ENCODE measurements around the gene PRSS2. TPM values are rescaled to one million over a fixed set of nuclear protein-coding genes. Genes with fewer than 3 reads are reported as not detected.
A peak's percentile ranks its signal among the peaks of the same experiment; 100 is the strongest.
"Not testable (repeated sequence)": the region's sequence is repeated elsewhere in the genome, so short reads cannot be mapped to it uniquely, and the experiment has no call there.

Gene PRSS2
- polyA plus RNA-seq, 3 donors, result not detected

GRCh38 chr7:142773937-142774744, 3.4 kb downstream of the PRSS2 start:
- no peak overlapping the region for H3K4me3 Mint-ChIP-seq
- peak overlapping the region in 3 of 7 donors; percentile 31 to 65 (median 33) for H3K27ac Mint-ChIP-seq
- no peak overlapping the region for H3K9ac ChIP-seq (ENCODE audit: insufficient read depth, low read length, poor library complexity, severe bottlenecking)

GRCh38 chr7:142774826-142775225, 4.1 kb downstream of the PRSS2 start:
- no peak for TF ChIP-seq CTCF (IDR thresholded peaks at IDR 0.05)
- no peaks in the 10 kb centered on the region for H4K20me1 ChIP-seq (ENCODE audit: insufficient read depth, low read length)
- H3K4me2 ChIP-seq (replicated peaks; ENCODE audit: extremely low read depth, low read length, poor library complexity, severe bottlenecking), result no peak overlapping the region
- no peaks in the 10 kb centered on the region for H3K36me3 ChIP-seq (replicated peaks in 1 of 2; ENCODE audit: control insufficient read depth in 1 of 2, insufficient read depth in 2 of 2, low read length in 2 of 2)
- Mint-ChIP-seq H3K4me1 (no peaks in the 10 kb centered on the region), H3K9me3 (peaks cover 0 to 3% (median 0%) of the 10 kb centered on the region in 7 donors), H3K27ac (peak overlapping the region in 1 of 7 donors; percentile 17), H3K27me3 (ENCODE audit: low read depth in 3 of 3) (peaks cover 5% of the 10 kb centered on the region in 3 donors), H3K4me3 (no peak overlapping the region), H3K36me3 (no peaks in the 10 kb centered on the region)
- no peak for DNase-seq
- H3K9me3 ChIP-seq (replicated peaks in 1 of 2; ENCODE audit: control insufficient read depth in 1 of 2, insufficient read depth in 1 of 2, low read length in 2 of 2), result no peaks in the 10 kb centered on the region
- no peaks in the 10 kb centered on the region for H3K4me1 ChIP-seq (ENCODE audit: control insufficient read depth in 1 of 2, insufficient read depth in 2 of 2, low read length in 2 of 2)
- H3K27me3 ChIP-seq (ENCODE audit: control insufficient read depth in 2 of 2, insufficient read depth in 2 of 2, low read length in 2 of 2), result no peaks in the 10 kb centered on the region
- no peak overlapping the region for H3K9ac ChIP-seq (ENCODE audit: insufficient read depth, low read length, poor library complexity, severe bottlenecking)
- no peak overlapping the region for H2AFZ ChIP-seq (ENCODE audit: insufficient read depth, low read depth, low read length, poor library complexity, severe bottlenecking)
- no peak overlapping the region for H3K4me3 ChIP-seq (replicated peaks in 1 of 3; ENCODE audit: low read depth in 2 of 3, low read length in 3 of 3)
- no peak overlapping the region for H3K27ac ChIP-seq (ENCODE audit: low read depth in 1 of 2, low read length in 2 of 2)
- H3K79me2 ChIP-seq (ENCODE audit: insufficient read depth, low read length), result no peaks in the 10 kb centered on the region
- 63% methylated on average over 6 of the region's 8 CpGs for WGBS (ENCODE audit: insufficient coverage)
- intact Hi-C loops (cut with micrococcal nuclease), result no loop called here

More at GRCh38 chr7:142773937-142774744, 3.4 kb downstream of the PRSS2 start:
- no peaks in the 10 kb centered on the region for H4K20me1 ChIP-seq (ENCODE audit: insufficient read depth, low read length)
- H3K4me1 Mint-ChIP-seq, result no peaks in the 10 kb centered on the region
- intact Hi-C loops (cut with micrococcal nuclease), result no loop called here
- H3K36me3 Mint-ChIP-seq, result no peaks in the 10 kb centered on the region
- H3K4me1 ChIP-seq (ENCODE audit: control insufficient read depth in 1 of 2, insufficient read depth in 2 of 2, low read length in 2 of 2), result no peaks in the 10 kb centered on the region
- H3K27me3 ChIP-seq (ENCODE audit: control insufficient read depth in 2 of 2, insufficient read depth in 2 of 2, low read length in 2 of 2), result no peaks in the 10 kb centered on the region
- H3K27ac ChIP-seq (ENCODE audit: low read depth in 1 of 2, low read length in 2 of 2), result no peak overlapping the region
- H3K36me3 ChIP-seq (replicated peaks in 1 of 2; ENCODE audit: control insufficient read depth in 1 of 2, insufficient read depth in 2 of 2, low read length in 2 of 2), result no peaks in the 10 kb centered on the region
- H3K4me3 ChIP-seq (replicated peaks in 1 of 3; ENCODE audit: low read depth in 2 of 3, low read length in 3 of 3), result no peak overlapping the region
- H3K4me2 ChIP-seq (replicated peaks; ENCODE audit: extremely low read depth, low read length, poor library complexity, severe bottlenecking), result no peak overlapping the region
- DNase-seq, result no peak
- no peak for TF ChIP-seq CTCF (IDR thresholded peaks at IDR 0.05)
- H3K79me2 ChIP-seq (ENCODE audit: insufficient read depth, low read length), result no peaks in the 10 kb centered on the region
- no peak overlapping the region for H2AFZ ChIP-seq (ENCODE audit: insufficient read depth, low read depth, low read length, poor library complexity, severe bottlenecking)
- 33% methylated on average over 1 of the region's 4 CpGs for WGBS (ENCODE audit: insufficient coverage)
- H3K9me3 ChIP-seq (replicated peaks in 1 of 2; ENCODE audit: control insufficient read depth in 1 of 2, insufficient read depth in 1 of 2, low read length in 2 of 2), result no peaks in the 10 kb centered on the region
- peaks cover 0 to 3% (median 0%) of the 10 kb centered on the region in 7 donors for H3K9me3 Mint-ChIP-seq
- H3K27me3 Mint-ChIP-seq (ENCODE audit: low read depth in 3 of 3), result peaks cover 5 to 8% (median 5%) of the 10 kb centered on the region in 3 donors

DNA sequence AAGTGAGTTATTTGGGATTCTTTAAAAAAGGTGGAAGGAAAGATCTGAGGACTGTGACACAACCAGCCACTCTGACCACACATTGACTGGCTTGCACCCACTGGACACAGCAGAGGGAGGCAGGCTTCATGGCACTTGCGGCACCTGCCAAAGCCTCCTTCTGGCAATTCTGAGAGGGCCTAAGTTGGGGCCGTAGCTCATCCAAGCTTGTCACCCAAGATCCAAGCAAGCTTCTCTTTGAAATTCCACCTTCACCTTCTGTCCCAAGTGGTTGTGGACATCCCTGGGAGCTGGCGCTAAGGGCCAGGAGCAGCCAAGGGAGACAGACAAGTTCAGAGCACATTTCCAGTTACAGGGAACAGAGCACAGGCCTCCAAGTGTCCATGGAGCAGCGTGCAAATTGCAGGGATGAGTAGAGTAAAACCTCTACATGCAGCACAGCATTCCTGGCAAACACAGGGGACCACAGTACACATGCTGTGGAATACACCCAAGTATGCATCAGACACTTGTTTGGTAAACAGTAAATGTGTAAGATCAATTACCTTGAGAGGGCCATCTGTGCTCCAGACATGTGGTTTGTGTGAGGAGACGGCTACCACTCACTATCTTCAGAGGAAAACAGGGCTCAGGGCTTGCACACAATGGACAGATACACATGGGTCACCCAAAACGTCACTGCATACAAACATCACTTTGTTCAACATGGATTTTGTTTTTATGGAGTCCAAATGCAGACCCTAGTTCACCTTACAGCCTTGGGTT, 4.8 kb downstream of the PRSS2 start:
- H3K9ac ChIP-seq (ENCODE audit: insufficient read depth, low read length, poor library complexity, severe bottlenecking); H3K9me3 Mint-ChIP-seq; H3K36me3 ChIP-seq (replicated peaks in 1 of 2; ENCODE audit: control insufficient read depth in 1 of 2, insufficient read depth in 2 of 2, low read length in 2 of 2); H4K20me1 ChIP-seq (ENCODE audit: insufficient read depth, low read length); H3K79me2 ChIP-seq (ENCODE audit: insufficient read depth, low read length); H3K4me2 ChIP-seq (replicated peaks; ENCODE audit: extremely low read depth, low read length, poor library complexity, severe bottlenecking); H3K27me3 ChIP-seq (ENCODE audit: control insufficient read depth in 2 of 2, insufficient read depth in 2 of 2, low read length in 2 of 2); H3K27ac Mint-ChIP-seq; H2AFZ ChIP-seq (ENCODE audit: insufficient read depth, low read depth, low read length, poor library complexity, severe bottlenecking); H3K9me3 ChIP-seq (replicated peaks in 1 of 2; ENCODE audit: control insufficient read depth in 1 of 2, insufficient read depth in 1 of 2, low read length in 2 of 2); H3K36me3 Mint-ChIP-seq; intact Hi-C loops (cut with micrococcal nuclease); H3K4me1 ChIP-seq (ENCODE audit: control insufficient read depth in 1 of 2, insufficient read depth in 2 of 2, low read length in 2 of 2); H3K4me3 ChIP-seq (replicated peaks in 1 of 3; ENCODE audit: low read depth in 2 of 3, low read length in 3 of 3); H3K27me3 Mint-ChIP-seq (ENCODE audit: low read depth in 3 of 3); H3K27ac ChIP-seq (ENCODE audit: low read depth in 1 of 2, low read length in 2 of 2); DNase-seq; H3K4me1 Mint-ChIP-seq; H3K4me3 Mint-ChIP-seq: not testable (repeated sequence)
- WGBS (ENCODE audit: insufficient coverage), result 83% methylated on average over 3 of the region's 6 CpGs
